NCI-H2081 (cell line): Measurements from ENCODE around the gene DEPP1.

Experiments used
- DNase-seq, 2 experiments: peaks; one replicate each; lab custom pipeline; 2025; lab: John Stamatoyannopoulos, UW

Gene DEPP1

DNA sequence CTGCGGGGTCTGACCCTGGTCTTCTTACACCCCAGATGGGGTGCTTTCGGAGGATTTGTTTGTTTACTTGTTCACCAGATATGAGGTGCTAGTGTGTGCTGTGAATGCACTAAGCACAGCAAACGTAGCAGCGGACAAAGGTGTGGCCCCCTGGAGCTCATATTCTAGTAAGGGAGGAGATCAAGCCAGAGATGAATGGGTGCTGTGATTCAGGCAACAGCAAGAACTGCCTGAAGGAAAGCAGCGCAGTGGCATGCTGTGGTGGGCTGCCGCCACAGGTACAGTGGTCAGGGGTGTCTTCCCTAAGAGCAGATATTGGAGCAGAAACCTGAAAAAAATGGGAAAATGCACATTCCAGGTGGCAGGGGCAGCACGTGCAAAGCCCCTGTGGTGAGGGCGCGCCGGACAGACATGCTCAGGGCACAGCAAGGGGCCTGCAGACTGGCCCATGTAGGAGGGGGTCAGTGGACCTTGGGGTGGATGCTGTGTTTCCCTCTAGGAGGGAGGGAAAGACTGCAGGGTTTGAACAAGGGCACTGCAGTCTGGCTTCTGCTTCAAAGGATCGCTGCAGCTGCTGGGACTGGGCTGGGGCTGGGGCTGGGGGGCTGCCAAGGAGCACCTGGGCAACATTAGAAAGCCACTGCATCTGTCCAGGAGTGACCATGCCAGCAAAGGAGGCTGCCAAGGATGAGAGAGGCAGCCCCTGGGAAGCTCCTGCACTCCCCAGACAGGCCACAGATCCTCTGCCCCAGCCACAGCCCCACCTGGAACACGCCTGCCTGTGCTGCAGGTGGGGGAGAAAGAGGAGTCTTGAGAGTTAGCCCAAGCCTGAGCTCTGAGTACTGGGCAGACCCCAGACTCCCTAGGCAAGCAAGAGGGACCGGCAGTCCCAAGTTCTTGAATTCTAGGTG lies 927 bp upstream of the DEPP1 start:
- no peak for DNase-seq

DNA sequence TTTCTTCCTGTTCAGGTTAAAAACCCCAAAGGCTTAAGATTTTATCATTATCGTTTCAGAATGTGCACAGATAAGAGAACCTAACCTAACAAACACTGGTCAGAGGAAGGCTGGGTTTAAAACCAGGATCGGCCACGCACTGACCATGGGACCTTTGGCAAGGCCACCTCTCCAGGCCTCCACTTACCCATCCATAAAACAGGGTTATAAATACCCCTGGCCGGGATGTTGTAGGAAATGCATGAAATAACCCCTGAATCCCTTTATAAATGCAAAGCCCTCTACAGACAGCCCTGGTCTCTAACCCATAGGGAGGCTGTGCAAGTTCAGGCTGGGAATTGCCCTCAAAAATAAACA lies 418 bp downstream of the DEPP1 start:
- DNase-seq: no peak

DNA sequence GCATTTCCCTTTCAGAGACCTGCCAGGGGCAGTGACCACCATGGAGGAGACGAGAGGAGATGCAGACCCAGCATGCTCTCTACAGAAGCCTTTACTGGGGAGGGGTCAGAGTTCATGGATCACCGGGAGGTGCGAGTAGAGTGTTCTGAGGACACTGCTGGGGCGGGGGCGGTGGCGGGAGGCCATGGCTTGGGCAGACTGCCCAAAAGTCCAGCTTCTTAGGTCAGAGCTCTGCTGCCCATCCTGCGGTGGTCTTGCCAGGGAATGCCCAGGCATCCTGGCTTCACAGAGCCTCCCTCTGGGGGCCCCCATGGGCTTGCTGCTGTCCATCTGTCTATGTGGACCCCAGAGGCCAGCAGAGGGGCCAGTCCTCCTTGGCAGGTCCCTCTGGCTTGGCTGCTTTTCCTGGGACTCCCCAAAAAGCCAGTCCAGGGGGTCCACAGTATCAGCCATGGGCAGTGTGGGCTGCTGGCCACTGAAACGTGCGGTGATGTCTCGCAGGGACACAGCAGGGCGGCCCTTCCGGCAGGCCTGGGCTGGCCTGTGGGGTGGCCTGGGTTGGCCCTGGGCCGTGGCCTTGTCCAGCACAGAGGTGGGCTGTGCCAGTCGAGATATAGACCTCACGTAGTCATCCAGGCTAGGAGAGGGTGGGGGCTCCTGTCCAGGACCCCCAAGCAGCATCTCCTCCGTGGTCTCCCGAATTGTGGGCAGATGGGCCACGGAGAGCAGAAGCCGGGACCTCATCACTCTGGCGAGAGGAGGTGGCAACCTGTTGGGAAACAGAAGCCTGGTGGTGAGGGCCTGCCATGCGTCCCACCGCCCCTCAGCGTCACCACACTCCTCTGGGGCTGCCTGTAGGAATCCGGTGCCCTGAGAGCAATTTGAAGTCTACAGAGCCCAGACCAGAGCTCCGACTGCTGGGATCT lies 1.1 kb downstream of the DEPP1 start:
- no peak for DNase-seq

DNA sequence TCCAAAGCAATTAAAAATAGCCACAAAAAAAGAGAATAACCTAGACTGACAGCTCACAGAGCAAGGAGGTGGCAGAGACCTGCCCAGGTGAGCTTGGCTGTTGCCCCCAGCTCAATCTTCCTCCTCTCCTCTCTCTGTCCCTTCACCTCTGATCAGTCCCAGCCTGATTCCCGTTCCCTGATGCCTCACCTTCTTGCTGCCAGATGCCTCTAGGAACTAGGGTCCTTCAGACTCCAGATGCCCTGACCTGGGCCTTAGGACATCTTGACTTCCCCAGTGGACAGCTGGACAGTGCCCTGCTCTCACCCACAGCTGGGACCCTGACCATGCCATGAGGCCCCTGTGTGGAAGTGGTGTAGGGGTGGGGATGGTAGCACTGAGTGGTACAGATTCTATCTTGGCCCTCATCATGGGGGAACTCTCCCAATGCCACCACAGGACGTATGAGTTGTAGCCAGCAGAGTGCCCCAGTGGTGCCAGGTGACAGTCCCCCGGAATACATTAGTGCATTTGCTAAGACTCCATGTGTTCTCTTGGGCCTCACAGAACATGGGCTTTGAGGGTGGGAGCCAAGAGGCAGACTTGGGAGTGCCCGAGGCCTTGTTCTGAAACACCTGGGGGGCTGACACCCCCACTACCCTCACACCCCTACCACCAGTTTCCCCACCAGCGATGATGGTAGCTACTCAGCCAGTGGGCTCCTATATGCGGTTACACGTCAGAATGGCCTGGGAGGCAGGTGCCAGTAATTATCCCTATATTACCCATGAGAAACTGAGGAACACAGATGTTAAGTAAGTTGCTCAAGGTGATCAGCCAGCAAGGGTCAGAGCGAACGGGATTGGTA lies 2.0 kb downstream of the DEPP1 start:
- DNase-seq: no peak

DNA sequence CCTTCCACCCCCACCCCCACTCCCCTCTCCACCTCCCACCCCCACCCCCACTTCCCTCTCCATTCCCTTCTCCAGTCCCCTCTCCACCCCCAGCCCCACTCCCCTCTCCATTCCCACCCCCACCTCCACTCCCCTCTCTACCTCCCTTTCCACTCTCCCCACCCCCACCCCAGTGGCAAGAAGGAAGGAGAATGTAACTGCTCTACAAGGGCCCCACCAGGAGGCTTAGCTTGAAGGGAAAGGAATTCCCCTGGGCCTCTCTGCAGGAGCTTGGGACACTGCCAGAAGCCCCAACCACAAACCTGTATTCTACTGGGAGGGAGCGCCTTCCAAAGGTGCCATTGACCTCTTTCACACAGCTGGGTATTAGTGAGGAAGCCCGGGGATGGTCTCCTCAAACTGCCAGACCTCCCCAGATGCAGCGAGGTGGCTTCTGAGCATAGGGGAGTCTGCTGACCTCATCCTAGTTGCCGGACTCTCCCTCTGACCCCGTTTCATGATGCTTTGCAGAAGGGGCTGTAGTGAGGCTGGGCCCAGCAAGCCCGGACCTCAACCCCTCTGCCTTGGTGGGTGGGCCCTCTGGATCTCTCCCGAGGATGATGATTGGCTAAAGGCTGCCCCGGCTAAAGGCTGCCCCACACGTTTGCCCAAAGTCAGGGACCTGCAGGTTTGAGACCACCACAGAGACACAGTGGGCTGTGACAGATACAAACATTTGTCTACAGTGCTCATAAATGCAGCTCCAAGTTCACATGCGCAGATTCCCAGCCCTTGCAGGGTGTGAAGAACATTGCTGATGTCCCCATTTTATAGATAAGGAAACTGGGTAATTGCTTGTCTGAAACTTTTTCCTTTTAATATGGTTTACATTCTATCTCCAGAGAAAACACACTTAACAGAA lies 2.9 kb downstream of the DEPP1 start:
- DNase-seq: no peak

DNA sequence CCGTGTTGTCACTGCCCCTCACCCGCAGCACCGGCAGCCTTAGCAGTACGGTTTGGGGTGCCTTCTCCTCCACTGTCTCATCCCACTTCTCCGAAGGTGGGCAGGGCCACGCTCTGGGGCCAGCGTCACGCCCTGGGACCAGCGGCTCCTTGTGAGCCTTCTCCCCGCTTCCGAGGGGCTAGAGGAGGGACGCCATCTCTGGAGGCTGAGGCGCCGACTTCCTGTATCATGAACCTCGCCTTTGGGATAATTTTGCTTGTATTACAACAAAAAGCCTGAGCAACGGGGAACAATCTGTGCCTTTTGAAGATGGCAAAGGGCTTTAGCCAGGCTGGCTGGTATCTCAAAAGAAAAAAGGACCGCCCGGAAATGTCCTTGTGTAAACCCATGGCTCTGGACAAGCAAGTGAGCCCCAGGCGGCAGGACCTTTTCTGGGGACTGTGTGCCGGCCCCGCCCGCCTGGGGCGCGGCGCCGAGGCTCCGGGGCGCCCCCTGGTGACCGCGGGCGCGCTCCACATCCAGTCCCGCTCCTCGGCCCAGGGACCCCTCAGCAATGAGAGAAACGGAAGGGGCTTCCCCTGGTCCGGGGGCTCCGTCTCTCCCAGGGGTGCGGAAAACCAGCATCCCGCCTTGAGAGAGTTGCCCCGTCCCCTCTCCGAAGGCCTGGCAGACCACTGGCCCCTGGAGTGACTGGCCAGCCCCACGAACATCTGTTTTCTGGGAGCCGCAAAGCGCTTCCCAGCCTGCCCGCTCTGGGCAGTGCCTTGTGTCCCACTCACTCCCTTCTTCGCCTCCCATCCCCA lies 3.8 kb downstream of the DEPP1 start:
- no peak for DNase-seq

DNA sequence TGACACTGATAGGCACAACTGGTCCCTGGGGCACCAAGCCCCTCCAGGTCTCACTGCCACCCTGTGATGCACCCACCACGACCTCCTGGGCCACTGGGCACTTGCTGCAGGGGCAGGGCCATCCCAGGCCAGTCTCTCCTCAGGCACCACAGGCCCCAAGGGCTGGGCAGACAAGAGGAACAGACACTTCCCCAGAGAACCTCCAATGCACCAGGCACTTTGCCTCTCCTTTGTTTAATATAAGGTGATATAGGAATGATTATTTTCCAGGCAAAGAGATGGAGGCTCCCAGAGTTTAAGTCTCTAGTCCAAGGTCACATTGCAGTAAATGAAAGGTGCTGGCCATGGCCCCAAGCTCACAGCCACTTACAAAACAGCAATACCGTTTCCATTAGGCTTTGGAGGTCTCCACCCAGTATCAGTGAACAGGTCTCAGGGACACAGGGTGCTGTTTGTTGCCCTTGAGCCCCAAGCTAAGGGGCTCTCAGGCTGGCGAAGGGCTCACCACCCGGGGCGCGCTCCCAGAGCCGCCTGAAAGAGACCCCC lies 4.5 kb downstream of the DEPP1 start:
- no peak for DNase-seq

DNA sequence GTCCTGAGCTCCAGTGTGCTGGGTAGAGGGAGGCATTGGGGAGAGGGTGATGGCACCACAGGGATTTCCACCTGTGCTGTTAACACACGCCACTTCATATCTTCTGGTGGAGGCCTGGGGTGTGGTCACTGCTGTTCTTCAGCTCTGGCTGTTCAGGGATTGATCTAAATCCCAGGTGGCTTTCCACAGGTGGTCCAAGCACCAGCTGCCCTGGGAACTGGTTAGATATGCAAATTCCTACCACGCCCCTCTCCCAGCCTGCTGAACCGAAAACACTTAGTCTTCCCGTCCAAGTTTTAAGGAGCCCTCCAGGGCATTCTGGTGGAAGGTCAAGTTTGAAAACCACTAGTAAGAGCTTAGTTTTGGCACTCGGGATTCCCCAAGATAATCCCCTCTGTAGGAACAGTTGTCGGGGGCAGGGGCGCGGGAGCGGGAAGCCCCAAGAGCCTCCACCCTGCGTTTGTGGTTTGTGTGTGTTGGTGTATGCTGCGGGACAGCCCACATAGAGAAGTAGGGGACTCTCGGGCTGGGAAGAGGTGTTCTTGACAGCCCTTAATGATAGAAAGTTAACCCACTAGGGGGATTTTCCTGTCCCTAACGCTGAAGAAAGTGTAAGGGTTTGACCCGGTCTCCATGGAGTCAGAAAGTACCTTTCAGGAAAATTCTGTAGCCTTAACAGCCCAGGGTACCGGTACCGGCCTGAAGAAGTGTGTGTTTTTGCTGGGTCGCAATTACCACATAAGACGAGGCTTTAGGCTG lies 5.1 kb downstream of the DEPP1 start:
- DNase-seq: no peak

DNA sequence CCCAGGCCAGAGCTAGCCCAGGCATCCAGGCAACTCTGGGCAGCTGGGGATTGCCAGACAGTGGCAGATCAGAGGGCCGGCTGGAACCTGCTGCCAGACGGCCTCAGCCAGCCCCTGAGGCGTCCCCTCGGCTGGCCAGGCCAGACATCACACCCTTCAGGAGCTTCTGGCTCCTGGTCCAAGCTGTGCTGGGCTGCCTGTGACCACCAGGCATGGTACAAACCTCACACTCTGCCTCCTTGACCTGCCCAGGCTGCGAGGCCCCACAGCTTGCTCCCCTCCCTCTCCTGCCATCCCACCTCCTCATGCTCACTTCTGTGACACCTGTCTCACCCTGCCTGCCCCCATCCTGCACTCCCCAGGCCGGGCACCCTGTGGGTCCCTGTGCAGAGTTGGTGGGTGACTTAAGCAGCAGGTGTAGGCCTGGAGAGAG lies 5.7 kb downstream of the DEPP1 start:
- DNase-seq: no peak

DNA sequence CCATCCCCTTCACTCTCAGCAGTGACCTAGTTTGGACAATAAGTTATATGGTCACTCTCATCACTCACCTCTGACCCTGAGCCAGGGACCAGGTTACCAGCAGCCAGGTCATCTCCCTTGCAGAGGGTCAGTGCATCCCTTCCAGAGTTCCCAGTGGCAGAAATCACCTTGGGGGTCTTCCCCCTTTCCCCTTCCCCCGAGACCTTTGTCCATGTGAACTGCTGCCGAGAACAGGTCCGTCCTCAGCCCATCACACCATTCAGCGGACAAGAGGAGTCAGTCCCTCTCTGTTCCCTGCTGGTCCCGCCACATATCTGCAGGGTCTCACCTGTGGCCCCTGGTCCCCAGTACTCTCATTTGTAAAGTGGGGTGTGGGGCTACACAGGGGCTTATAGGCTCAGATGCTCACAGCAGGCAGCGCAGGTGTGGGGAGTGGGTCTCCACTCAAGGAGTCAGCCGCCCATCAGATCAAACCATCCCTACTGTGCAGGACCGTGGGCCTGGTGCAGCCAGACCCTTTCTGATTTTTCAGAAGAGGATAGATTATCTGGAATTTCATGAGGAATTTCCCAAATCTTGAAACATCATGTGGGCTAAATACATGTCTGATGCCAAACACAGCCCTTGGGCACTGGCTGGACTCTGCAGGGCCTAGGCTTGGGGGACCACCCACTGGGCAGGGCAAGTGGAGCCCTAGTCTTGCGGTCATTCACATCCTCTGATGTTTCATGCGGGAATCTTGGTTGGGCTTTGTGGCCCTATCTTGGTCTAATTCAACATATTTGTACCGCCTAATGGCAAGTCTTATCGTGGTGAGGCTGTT lies 6.5 kb downstream of the DEPP1 start:
- DNase-seq: no peak

DNA sequence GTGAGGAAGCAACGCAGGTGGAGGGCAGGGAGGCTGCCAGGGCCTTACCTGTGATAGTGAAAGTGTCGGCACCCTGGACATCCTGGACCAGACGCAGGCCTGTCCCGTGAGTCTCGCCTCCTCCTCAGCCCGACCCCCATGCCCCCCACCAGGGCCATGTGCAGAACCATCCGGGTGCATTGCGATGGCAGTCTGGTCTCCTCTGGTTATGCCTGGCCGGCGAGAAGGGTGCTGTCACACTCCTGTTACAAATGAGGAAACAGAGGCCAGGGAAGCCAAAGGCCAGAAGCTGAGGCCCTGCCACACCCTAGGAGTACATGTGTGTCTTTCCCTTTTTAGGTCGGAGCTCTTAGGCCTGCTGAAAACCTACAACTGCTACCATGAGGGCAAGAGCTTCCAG lies 7.2 kb downstream of the DEPP1 start:
- no peak for DNase-seq

DNA sequence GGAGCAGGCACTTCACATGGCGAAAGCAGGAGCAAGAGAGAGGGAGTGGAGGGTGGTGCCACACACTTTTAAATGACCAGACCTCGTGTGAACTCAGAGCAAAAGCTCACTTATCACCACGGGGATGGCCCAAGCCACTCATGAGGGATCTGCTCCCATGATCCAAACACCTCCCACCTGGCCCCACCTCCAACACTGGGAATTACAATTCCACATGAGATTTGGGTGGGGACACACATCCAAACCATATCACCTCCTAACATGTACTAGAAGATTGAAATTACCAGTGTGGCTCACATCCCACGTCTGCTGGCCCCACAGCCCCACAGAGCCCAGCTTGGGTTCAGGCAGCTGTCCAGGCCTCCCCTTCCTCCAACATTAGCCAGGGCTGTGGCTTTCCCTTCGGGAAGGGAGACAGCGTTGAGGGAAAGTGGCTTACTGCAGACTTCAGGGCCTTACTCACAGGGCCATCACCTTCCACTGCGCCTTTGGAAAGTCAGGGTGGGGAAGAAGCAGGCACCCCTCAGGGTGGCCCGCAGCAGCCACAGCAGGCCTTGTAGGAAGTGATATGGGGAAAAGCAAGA lies 7.7 kb downstream of the DEPP1 start:
- no peak for DNase-seq

DNA sequence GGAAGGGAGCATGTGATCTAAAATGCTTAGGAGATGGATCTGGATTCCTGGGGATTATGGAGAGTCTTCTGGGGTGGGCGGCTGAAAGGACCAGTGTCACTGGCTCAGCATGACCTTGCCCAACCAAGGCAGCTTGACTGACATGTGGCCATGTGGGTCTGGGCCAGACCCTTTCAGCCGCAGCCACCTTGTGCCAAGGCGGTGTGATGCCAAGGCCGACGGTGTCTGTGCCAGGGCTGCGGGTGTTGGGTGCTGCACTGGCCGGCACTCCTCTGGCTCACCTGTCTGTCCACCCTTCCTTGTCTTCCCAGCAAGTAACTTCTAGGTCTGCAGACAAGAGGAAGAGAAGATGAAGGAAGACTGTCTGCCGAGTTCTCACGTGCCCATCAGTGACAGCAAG lies 8.8 kb downstream of the DEPP1 start:
- DNase-seq: no peak

DNA sequence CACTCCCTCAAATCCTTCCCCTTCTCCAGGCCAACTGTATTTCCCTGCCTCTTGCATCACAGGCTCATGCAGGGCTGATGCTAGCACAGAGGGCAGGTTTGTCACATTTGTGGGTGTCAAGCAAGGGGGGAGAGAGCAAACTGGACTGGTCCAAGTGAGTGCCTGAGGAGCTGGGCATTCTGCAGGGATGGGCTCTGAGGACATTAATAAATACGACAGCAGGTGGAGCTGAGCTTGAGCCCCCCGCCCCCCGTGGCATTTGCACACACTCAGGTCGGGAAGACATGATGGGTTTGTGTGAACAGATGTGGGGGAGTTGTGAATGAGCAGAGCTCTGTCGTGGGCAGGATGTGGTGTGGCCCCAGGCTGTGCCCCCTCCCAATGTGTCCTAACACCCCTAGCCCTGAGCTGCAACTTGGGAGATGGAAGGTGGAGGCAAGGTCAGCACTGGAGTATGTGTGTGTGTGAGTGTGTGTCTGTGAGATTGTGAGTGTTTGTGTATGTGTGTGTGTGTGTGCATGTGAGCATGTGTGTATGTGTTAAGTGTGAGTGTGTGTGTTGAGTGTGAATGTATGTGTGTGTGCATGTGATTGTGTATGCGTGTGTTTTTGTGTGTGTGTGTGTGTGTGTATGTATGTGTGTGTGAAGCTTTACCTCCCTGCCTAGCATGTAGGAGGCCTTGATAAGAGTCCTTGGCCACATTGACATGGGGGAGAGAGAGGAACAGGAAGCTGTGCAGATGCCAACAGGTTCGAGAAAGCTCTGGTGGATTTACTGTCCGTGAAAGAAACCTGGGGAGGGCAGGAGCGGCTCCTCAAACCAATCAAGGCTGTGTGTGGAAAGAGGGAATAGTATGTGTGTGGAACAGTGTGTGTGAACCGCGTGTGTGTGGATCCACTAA lies 9.9 kb downstream of the DEPP1 start:
- no peak for DNase-seq

DNA sequence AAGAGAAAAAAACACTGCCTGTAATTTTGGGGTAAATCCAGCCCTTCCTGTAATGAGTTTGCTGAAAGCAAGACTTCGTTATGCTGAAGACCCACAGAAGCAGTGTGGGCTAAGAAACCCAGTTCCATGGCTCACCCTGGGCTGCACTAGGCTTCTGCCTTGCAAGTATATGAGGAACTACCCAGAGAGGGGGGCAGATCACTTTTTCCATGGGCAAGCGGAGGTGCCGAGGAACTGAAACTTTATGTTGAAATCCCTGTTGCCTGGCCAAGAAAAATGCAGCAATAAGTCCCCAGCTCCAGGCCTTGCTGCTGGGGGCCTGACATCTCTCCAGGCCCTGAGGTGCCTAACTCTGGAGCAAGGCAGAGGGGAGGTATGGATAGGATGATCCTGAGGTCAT lies 10.5 kb downstream of the DEPP1 start:
- no peak for DNase-seq

DNA sequence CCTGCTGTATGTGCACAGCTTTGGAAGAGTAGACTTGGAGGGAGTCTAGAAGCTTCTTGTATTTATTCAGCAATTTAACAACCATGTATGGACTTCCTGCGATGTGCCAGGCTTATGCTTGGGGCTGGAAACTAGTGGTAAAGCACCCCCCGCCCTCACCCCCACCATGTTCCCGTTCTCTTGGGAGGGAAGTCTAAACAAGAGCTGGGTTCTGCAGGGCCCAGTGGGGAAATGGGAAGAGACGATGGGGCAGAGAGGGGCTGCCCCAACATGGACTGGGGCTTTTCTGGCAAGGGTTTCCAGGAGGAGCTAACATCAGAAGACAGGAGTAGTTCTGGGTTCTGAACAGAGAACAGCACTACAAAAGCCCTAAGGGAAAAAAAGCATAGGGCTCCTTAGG lies 11.0 kb downstream of the DEPP1 start:
- DNase-seq: no peak
